Suprapubic skin (tissue), 4 donors: Measurements from ENCODE around the gene PTOV1.

Source experiments
- CTCF ChIP-seq, 2 donors: fragments of 200-600 bp in 1 of 2; fragments of 450-650 bp in 1 of 2; sonication (generic) in 1 of 2; IDR thresholded peaks; one replicate each; pipeline ENCODE4 v1.5.1; 2016 to 2019; ENCODE audit warnings: antibody characterized with exemption in 2 of 2, mild to moderate bottlenecking in 1 of 2, moderate library complexity in 1 of 2
- POLR2A ChIP-seq, 2 donors: fragments of 450-650 bp; IDR thresholded peaks; one replicate each; pipeline ENCODE4 v1.6.1; 2017; ENCODE audit warnings: antibody characterized with exemption in 2 of 2, mild to moderate bottlenecking in 2 of 2, moderate library complexity in 2 of 2
- POLR2AphosphoS5 ChIP-seq, 3 donors: sonication (generic); formaldehyde crosslinking; IDR thresholded peaks; one replicate each; pipeline ENCODE4 v1.6.1; 2017; ENCODE audit warnings: antibody characterized with exemption in 3 of 3

DNA sequence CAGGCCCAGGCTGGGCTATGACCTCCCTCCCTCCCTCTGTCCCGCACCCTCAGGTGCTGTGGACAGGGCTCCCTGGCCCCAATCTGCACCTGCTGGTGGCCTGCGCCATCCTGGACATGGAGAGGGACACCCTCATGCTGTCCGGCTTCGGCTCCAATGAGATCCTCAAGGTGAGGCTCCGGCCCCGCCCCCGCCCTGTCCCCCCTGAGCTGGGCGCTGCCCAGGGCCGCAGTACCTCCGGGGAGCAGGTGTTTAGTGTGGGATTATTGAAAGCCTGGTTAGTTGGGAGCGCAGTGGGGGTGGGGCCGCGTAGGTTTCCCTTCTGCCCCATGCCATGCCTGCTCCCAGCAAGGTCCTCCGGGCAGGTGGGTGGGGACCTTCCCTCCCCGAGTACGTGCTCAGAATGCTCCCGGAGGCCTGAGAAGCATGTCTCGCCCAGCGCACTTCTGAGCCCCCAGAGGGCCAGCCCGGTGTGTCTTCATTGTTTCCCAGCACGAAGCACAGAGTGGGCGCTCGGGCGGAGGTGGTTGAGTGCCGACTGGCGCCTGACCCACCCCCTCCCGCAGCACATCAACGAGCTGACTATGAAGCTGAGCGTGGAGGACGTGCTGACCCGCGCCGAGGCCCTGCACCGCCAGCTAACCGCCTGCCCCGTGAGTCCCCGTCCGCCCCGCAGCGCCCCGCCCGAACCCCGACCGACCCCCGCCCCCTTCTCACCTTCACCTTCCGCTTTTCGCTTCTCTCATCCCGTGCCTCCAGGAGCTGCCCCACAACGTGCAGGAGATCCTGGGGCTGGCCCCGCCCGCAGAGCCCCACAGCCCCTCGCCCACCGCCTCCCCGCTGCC, 36.9 kb downstream of the PTOV1 start:
- TF ChIP-seq POLR2A (IDR thresholded peaks at IDR 0.05) (no peak), CTCF (IDR thresholded peaks at IDR 0.05) (no peak), POLR2AphosphoS5 (IDR thresholded peaks at IDR 0.05) (no peak)
